HAP-1 (cell line): ENCODE data around the gene NAA10.

Experiments
- DNase-seq, 2 experiments: peaks; one replicate each; pipeline ENCODE4 v3.0.0-alpha.2; 2016 to 2020; ENCODE audit warnings: low spot score in 2 of 2
- H3K27me3 ChIP-seq: fragments of 250-450 bp; sonication (Bioruptor Pico); 2 replicates; pipeline ENCODE4 v1.5.1; 2020; ENCODE audit warnings: low read depth, mild to moderate bottlenecking, moderate library complexity
- H3K36me3 ChIP-seq: fragments of 250-450 bp; sonication (Bioruptor Pico); replicated peaks from 2 replicates; pipeline ENCODE4 v1.5.1; 2020; ENCODE audit warnings: mild to moderate bottlenecking
- H3K4me1 ChIP-seq: fragments of 250-450 bp; sonication (Bioruptor Pico); 2 replicates; pipeline ENCODE4 v1.5.1; 2020; ENCODE audit warnings: mild to moderate bottlenecking
- H3K4me3 ChIP-seq: fragments of 250-450 bp; sonication (Bioruptor Pico); 2 replicates; pipeline ENCODE4 v1.5.1; 2020; ENCODE audit warnings: mild to moderate bottlenecking, moderate library complexity
- H3K9me3 ChIP-seq: fragments of 250-450 bp; sonication (Bioruptor Pico); 2 replicates; pipeline ENCODE4 v1.5.1; 2020; ENCODE audit warnings: mild to moderate bottlenecking, moderate library complexity
- in situ Hi-C: fragments of 300-500 bp; cut with MboI; formaldehyde crosslinking; loops from 3 replicates; pipeline ENCODE4 v1.14.3; 2020; ENCODE audit warnings: low sequenced_read_pairs, inconsistent platforms, mixed read lengths

Gene NAA10

GRCh38 chrX:153948847-153949805, 14.3 kb upstream of the NAA10 start:
- H3K4me1 ChIP-seq: peaks cover 4% of the 10 kb centered on the region
- H3K27me3 ChIP-seq: no peaks in the 10 kb centered on the region
- peaks cover 57% of the 10 kb centered on the region for H3K36me3 ChIP-seq
- no peak for DNase-seq
- H3K4me3 ChIP-seq: no peak overlapping the region
- no peaks in the 10 kb centered on the region for H3K9me3 ChIP-seq
- in situ Hi-C loops: no loop called here

DNA sequence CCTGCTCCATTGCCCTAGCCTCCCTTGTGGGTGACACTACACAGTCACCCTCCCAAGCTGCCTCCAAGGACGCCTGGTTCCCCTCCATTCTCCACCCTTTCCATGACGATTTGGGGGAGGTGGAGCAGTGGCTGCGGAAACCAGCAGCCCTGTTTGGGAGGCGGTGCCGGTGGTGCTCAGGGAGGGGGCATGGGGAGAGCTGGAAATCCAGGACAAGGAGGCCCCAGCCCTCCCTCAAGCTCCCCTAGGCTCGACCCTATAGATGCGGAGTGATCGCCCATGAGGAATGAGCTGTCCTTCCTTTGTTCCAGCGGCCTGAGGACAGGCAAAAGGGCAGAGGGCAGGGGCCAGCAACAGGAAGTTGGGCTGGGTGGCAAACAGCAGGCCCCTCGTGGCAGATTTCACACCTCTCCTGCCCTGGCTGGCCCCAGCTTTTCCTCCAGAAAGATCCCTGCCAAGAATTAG, 13.2 kb upstream of the NAA10 start:
- Histone ChIP-seq H3K27me3 (no peaks in the 10 kb centered on the region), H3K4me1 (peaks cover 7% of the 10 kb centered on the region), H3K36me3 (peaks cover 46% of the 10 kb centered on the region), H3K4me3 (no peak overlapping the region), H3K9me3 (no peaks in the 10 kb centered on the region)
- in situ Hi-C loops: no loop called here
- DNase-seq: no peak

- no peak overlapping the region for H3K4me3 ChIP-seq
- peaks cover 38% of the 10 kb centered on the region for H3K36me3 ChIP-seq
- H3K4me1 ChIP-seq: peaks cover 7% of the 10 kb centered on the region
- H3K27me3 ChIP-seq: no peaks in the 10 kb centered on the region
- H3K9me3 ChIP-seq: no peaks in the 10 kb centered on the region
- DNase-seq: peak; percentile 90 to 95
- in situ Hi-C loops: no loop called here
These were observed 12.4 kb upstream of the NAA10 start for GRCh38 chrX:153947009-153947769.

GRCh38 chrX:153945956-153946943, 11.4 kb upstream of the NAA10 start:
- no peak for DNase-seq
- Histone ChIP-seq H3K27me3 (no peaks in the 10 kb centered on the region), H3K36me3 (peaks cover 29% of the 10 kb centered on the region), H3K9me3 (no peaks in the 10 kb centered on the region), H3K4me1 (peaks cover 7% of the 10 kb centered on the region), H3K4me3 (no peak overlapping the region)
- in situ Hi-C loops: no loop called here

GRCh38 chrX:153944800-153945150, 9.9 kb upstream of the NAA10 start:
- Histone ChIP-seq H3K4me1 (peaks cover 7% of the 10 kb centered on the region), H3K27me3 (no peaks in the 10 kb centered on the region), H3K36me3 (peaks cover 18% of the 10 kb centered on the region), H3K4me3 (peak overlapping the region; percentile 31), H3K9me3 (no peaks in the 10 kb centered on the region)
- DNase-seq: no peak
- in situ Hi-C loops: no loop called here

GRCh38 chrX:153944140-153944799, 9.4 kb upstream of the NAA10 start, which contains the start of gene RENBP:
Gene RENBP (minus strand): TSS chrX:153944643. CDS start chrX:153944610, 33 bp downstream.
- H3K9me3 ChIP-seq: no peaks in the 10 kb centered on the region
- H3K4me3 ChIP-seq: peak within 1 kb of the TSS; percentile 31
- peak; percentile 60 to 82 for DNase-seq
- peaks cover 7% of the 10 kb centered on the region for H3K4me1 ChIP-seq
- no peaks in the 10 kb centered on the region for H3K27me3 ChIP-seq
- H3K36me3 ChIP-seq: peaks cover 13% of the 10 kb centered on the region
- in situ Hi-C loops: no loop called here

- Histone ChIP-seq H3K4me3 (no peak overlapping the region), H3K9me3 (no peaks in the 10 kb centered on the region), H3K27me3 (no peaks in the 10 kb centered on the region), H3K36me3 (peaks cover 4% of the 10 kb centered on the region; the same call in 1 of the 2 replicates), H3K4me1 (peaks cover 7% of the 10 kb centered on the region)
- no peak for DNase-seq
- in situ Hi-C loops: no loop called here
These were observed 6.8 kb upstream of the NAA10 start for GRCh38 chrX:153941336-153942252.

DNA sequence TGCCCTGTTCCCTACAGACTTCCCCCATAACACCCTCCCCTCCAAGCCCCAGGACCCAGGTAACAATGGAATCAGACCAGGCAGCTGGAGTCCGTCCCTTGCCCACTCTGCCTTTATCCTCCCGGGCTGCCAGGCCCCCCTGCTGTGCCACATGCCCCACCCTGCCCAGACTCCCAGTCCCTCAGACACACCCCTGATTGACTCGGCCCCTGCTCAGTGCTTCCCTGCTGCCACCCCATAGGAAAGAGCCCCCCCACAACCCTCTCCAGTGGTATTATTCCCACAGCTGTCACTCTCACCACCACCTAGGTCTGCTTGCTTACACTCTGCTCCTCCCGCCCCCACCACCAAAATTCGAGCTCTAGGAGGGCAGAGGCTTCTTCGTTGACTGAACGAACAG, 4.7 kb upstream of the NAA10 start:
- DNase-seq: no peak
- Histone ChIP-seq H3K4me1 (peaks cover 7% of the 10 kb centered on the region), H3K4me3 (no peak overlapping the region), H3K36me3 (peaks cover 4% of the 10 kb centered on the region; the same call in 1 of the 2 replicates), H3K27me3 (no peaks in the 10 kb centered on the region), H3K9me3 (no peaks in the 10 kb centered on the region)
- in situ Hi-C loops: no loop called here

- H3K4me1 ChIP-seq: 0 out of 2 replicates have a peak, but pooled peaks cover 3% of the 10 kb centered on the region
- H3K9me3 ChIP-seq: no peaks in the 10 kb centered on the region
- in situ Hi-C loops: no loop called here
- no peak for DNase-seq
- H3K36me3 ChIP-seq: peaks cover 4% of the 10 kb centered on the region
- H3K27me3 ChIP-seq: no peaks in the 10 kb centered on the region
- no peak overlapping the region for H3K4me3 ChIP-seq
These were observed 3.5 kb upstream of the NAA10 start for GRCh38 chrX:153938226-153938786.

DNA sequence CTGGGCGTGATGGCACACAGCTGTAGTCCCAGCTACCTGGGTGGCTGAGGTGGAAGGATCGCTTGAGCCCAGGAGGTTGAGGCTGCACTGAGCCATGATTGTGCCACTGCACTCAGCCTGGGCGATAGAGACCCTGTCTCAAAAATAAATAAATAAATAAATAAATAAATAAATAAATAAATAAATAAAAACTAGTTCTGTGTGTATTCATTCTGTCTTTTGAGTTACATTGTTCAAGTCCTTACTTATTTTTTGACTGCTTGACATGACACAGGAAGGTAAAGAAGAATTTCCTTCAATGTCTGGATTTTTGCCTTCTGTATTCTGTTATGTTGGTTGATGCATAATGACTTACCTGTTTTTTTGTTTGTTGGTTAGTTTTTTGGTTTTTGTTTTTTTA, 2.2 kb upstream of the NAA10 start:
- Histone ChIP-seq H3K4me3 (no peak overlapping the region), H3K9me3 (no peaks in the 10 kb centered on the region), H3K27me3 (no peaks in the 10 kb centered on the region), H3K36me3 (peaks cover 14% of the 10 kb centered on the region), H3K4me1 (0 out of 2 replicates have a peak, but pooled peaks cover 3% of the 10 kb centered on the region)
- DNase-seq: no peak
- in situ Hi-C loops: no loop called here

DNA sequence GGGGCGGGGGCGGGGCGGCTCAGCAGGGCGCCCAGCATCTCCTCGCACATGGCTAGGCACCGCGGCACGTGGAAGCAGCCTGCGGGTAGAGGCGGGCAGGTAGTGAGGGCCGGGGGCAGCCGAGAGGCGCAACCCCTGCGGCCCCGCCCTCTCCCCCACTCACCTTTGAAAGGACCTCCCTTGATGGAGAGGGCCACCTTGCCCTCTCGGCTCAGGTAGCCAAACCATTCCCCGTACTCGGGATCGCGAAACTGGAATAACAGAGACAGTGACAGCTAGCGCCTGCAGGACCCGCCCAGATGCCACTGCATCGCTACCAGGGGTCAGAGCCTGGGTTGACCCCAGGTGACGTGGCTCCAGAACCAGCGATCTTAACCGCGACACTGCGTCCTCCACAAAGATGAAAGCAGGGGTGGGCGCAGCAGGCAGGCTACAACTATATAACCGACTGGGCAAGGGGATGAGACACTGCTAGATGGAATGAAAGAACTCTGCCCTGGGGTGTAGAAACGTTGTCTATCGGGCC, 552 bp upstream of the NAA10 start:
- no peak for DNase-seq
- Histone ChIP-seq H3K9me3 (no peaks in the 10 kb centered on the region), H3K27me3 (no peaks in the 10 kb centered on the region), H3K36me3 (peaks cover 31% of the 10 kb centered on the region), H3K4me1 (0 out of 2 replicates have a peak, but pooled peaks cover 3% of the 10 kb centered on the region), H3K4me3 (peak overlapping the region; percentile 22)
- in situ Hi-C loops: no loop called here
